HFF-Myc (cell line): ENCODE results near the gene ZNF335.

Source experiments
- DNase-seq: peaks from one replicate; pipeline ENCODE4 v3.0.0-alpha.2; 2011; ENCODE audit warnings: low read depth; ENCODE audit errors: extremely low read depth
- H3K4me3 ChIP-seq: replicated peaks from 2 replicates; pipeline ENCODE4 v1.5.1; 2011; ENCODE audit warnings: low read depth, mild to moderate bottlenecking, control low read depth, low read length
- CTCF ChIP-seq: IDR thresholded peaks from 2 replicates; pipeline ENCODE4 v1.5.1; 2012; ENCODE audit warnings: mild to moderate bottlenecking, low read depth, low read length, control low read depth; ENCODE audit errors: missing control alignments

The ZNF335 gene

DNA sequence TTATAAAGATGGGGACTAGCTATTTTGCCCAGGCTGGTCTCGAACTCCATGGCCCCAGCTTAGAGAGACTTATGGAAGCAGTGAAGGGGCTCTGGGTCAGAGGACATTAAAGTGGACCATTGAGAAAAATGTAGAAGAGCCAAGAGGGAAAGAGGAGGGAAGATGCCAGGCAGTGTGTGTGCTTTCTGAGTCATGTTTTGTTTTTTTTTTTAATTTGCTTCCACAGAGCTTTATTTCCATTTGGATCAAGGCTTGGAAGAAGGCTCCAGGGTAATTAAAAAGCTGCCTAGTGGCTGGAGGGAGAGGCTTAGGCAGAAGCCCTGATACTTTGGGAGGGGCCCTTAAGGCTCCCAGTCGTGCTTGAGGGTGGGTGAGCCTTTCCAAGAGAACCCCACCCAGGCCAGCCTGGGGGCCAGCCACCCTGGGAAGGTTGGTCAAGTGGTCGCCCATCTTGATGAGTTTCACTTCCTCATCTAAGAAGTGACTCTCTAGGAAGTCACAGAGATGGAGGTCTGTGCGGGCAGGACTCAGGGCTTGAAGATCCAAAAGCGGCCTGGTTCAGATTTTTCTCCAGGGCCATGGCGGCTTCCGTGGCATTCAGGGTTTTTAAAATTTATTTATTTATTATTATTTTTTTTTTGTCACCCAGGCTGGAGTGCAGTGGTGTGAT, 3.0 kb upstream of the ZNF335 start:
- no peak for DNase-seq
- TF ChIP-seq CTCF, result no peak
- no peak overlapping the region for H3K4me3 ChIP-seq

DNA sequence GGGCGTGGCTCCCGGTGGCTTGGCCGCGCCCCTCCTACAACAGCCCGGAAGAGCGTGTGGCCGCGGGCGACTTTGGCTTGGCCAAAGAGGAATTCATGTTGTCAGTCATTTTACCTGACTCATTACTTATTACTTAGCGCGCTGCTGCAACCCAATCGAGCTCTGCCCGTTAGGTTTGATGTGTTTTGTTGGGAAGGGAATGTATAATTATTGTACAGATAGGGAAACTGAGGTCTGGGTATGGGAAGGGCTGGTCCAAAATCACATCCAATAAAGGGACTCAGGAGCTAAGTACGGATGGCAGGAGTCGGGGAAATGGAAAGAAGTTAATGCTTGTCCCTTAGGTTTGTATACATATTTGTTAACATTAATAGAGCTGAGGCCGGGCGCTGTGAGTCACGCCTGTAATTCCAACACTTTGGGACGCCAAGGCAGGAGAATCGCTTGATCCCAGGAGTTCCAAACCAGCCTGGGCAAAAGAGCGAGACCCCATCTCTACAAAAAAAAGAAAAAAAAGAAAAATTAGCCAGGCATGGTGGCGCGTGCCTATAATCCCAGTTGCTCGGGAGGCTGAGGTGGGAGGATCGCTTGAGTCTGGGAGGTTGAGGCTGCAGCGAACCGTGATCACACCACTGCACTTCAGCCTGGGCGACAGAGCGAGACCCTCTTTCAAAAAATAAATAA, 639 bp upstream of the ZNF335 start:
- peak overlapping the region; percentile 77 for H3K4me3 ChIP-seq
- no peak for TF ChIP-seq CTCF
- no peak for DNase-seq

- no peak for DNase-seq
- H3K4me3 ChIP-seq, result peak overlapping the region; percentile 77
- TF ChIP-seq CTCF, result no peak
Measured at GRCh38 chr20:45971425-45971674, 653 bp downstream of the ZNF335 start.

GRCh38 chr20:45970646-45971424, 1.2 kb downstream of the ZNF335 start:
- no peak for TF ChIP-seq CTCF
- peak overlapping the region; percentile 77 for H3K4me3 ChIP-seq
- DNase-seq, result no peak

- DNase-seq, result peak; percentile 59
- TF ChIP-seq CTCF, result peak; percentile 81
- H3K4me3 ChIP-seq, result peak overlapping the region; percentile 77
Measured at GRCh38 chr20:45969712-45970634, 2.0 kb downstream of the ZNF335 start.
